ENCODE data around the gene WWP2. TPM values are rescaled to one million over a fixed set of nuclear protein-coding genes. Genes with fewer than 3 reads are reported as not detected.

Gene WWP2
- total RNA-seq, 1 experiment from 2014 or later = 40.2 TPM

DNA sequence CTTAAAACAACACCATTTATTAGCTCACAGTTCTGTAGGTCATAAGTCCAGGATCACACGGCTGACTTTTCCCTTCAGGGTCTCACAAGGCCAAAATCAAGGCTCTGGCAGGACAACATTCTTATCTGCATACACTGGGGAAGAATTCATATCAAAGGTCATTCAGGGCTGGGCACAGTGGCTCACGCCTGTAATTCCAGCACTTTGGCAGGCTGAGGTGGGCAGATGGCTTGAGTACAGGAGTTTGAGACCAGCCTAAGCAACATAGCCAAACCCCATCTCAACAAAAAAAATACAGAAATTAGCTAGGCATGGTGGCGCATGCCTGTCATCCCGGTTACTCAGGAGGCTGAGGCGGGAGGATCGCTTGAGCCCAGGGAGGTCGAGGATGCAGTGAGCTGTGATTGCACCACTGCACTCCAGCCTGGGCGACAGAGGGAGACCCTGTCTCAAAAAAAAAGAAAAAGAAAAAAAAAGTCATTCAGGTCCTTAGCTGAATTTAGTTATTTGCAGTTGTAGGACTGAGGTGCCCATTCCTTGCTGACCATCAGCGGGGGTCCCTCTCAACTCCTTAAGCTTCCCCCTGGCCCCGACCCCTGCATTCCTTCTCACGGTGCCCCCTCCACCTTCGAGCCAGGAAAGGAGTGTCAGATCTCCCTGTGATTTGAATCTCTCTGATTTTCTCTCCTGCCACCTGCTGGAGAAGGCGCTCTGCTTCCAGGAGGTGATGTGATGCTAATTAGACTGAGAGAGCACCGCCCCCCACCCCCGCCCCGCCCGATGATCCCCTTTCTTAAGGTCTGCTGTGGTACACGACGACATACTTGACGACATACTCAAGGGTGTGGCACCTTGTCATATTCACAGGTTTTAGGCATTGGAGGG lies 97.2 kb downstream of the WWP2 start:
- H3K23ac ChIP-seq (ENCODE audit: insufficient read length, low read depth, low read length) = no peak overlapping the region
- no peak overlapping the region for H3T11ph ChIP-seq (ENCODE audit: low read length)
- H3K4ac ChIP-seq (ENCODE audit: low read depth, low read length) = no peak overlapping the region
- H3K14ac ChIP-seq (ENCODE audit: insufficient read depth, low read length) = no peak overlapping the region
- no peaks in the 10 kb centered on the region for H4K20me1 ChIP-seq (ENCODE audit: control insufficient read depth, insufficient read depth, insufficient read length)
- no peaks in the 10 kb centered on the region for H3K9me3 ChIP-seq (ENCODE audit: control insufficient read depth, low read depth, low read length)
- no peak overlapping the region for H3K9ac ChIP-seq (ENCODE audit: extremely low read depth, insufficient read length, low read length)
- no peak overlapping the region for H3K4me2 ChIP-seq (ENCODE audit: insufficient read depth, insufficient read length, low read length)
- no peak overlapping the region for H2BK120ac ChIP-seq (ENCODE audit: low read depth, low read length, poor library complexity, severe bottlenecking)
- H3K18ac ChIP-seq (ENCODE audit: insufficient read length, low read depth, low read length) = no peak overlapping the region
- no peak overlapping the region; a peak in 1 of 5 replicates for H3K4me3 Mint-ChIP-seq
- no peak overlapping the region for H2BK5ac ChIP-seq (ENCODE audit: insufficient read length, low read length)
- no peak overlapping the region for H4K5ac ChIP-seq (ENCODE audit: insufficient read length, low read depth, low read length)
- peaks cover 7 to 12% of the 10 kb centered on the region in 2 experiments for H3K4me1 Mint-ChIP-seq
- WGBS (ENCODE audit: extremely low coverage, insufficient read length, low lambda C conversion rate) = no CpG with 5 or more reads among the region's 20 CpGs
- H4K8ac ChIP-seq (replicated peaks; ENCODE audit: insufficient read length, low read depth, low read length) = no peak overlapping the region
- H3K56ac ChIP-seq (ENCODE audit: insufficient read length, low read depth, low read length) = no peak overlapping the region
- no peak overlapping the region for H4K91ac ChIP-seq (ENCODE audit: insufficient read length, low read depth, low read length)
- DNase-seq = peak; percentile 83
- no peaks in the 10 kb centered on the region for H3K4me1 ChIP-seq (ENCODE audit: insufficient read depth, low read length)
- H3K27me3 Mint-ChIP-seq (ENCODE audit: low read depth) = no peaks in the 10 kb centered on the region
- no peak overlapping the region for H2BK12ac ChIP-seq (ENCODE audit: insufficient read length, low read depth, low read length)
- no peaks in the 10 kb centered on the region; a peak in 1 of 7 replicates for H3K36me3 Mint-ChIP-seq (ENCODE audit: insufficient read depth in 1 of 3, low read depth in 3 of 3)
- H3K79me1 ChIP-seq (ENCODE audit: insufficient read depth, low read depth, low read length, poor library complexity, severe bottlenecking) = no peaks in the 10 kb centered on the region
- no peaks in the 10 kb centered on the region for H3K23me2 ChIP-seq (ENCODE audit: insufficient read length, low read depth, low read length, poor library complexity, severe bottlenecking)
- no peaks in the 10 kb centered on the region for H3K79me2 ChIP-seq (ENCODE audit: insufficient read depth, low read length)
- H2AFZ ChIP-seq (ENCODE audit: low read length) = no peak overlapping the region
- H3K27ac Mint-ChIP-seq = peak overlapping the region in 1 of 3 experiments; percentile 28; a peak in 1 of 7 replicates
- no peak overlapping the region for H2BK15ac ChIP-seq (ENCODE audit: low read depth, low read length)
- H3K9me3 Mint-ChIP-seq = no peaks in the 10 kb centered on the region
- no peak overlapping the region for H3K27ac ChIP-seq (ENCODE audit: insufficient read length, low read depth, low read length)
- no peak overlapping the region for H2BK20ac ChIP-seq (ENCODE audit: low read depth, low read length, poor library complexity, severe bottlenecking)
- TF ChIP-seq, protein P1, sequence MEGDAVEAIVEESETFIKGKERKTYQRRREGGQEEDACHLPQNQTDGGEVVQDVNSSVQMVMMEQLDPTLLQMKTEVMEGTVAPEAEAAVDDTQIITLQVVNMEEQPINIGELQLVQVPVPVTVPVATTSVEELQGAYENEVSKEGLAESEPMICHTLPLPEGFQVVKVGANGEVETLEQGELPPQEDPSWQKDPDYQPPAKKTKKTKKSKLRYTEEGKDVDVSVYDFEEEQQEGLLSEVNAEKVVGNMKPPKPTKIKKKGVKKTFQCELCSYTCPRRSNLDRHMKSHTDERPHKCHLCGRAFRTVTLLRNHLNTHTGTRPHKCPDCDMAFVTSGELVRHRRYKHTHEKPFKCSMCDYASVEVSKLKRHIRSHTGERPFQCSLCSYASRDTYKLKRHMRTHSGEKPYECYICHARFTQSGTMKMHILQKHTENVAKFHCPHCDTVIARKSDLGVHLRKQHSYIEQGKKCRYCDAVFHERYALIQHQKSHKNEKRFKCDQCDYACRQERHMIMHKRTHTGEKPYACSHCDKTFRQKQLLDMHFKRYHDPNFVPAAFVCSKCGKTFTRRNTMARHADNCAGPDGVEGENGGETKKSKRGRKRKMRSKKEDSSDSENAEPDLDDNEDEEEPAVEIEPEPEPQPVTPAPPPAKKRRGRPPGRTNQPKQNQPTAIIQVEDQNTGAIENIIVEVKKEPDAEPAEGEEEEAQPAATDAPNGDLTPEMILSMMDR (conservative IDR thresholded peaks at IDR 0.05) = peak; percentile 69
- H3K27me3 ChIP-seq (ENCODE audit: insufficient read depth, low read length) = no peaks in the 10 kb centered on the region
- no peak overlapping the region for H2AK5ac ChIP-seq (ENCODE audit: insufficient read length, low read length)

Measured in H9 (cell line).